Measurements from ENCODE around the gene SORCS2.
"Not testable (repeated sequence)": the region's sequence is repeated elsewhere in the genome, so short reads cannot be mapped to it uniquely, and the experiment has no call there.

Gene SORCS2

GRCh38 chr4:7159923-7160322 lies 32.4 kb upstream of the SORCS2 start:
- TF ChIP-seq, protein P1, sequence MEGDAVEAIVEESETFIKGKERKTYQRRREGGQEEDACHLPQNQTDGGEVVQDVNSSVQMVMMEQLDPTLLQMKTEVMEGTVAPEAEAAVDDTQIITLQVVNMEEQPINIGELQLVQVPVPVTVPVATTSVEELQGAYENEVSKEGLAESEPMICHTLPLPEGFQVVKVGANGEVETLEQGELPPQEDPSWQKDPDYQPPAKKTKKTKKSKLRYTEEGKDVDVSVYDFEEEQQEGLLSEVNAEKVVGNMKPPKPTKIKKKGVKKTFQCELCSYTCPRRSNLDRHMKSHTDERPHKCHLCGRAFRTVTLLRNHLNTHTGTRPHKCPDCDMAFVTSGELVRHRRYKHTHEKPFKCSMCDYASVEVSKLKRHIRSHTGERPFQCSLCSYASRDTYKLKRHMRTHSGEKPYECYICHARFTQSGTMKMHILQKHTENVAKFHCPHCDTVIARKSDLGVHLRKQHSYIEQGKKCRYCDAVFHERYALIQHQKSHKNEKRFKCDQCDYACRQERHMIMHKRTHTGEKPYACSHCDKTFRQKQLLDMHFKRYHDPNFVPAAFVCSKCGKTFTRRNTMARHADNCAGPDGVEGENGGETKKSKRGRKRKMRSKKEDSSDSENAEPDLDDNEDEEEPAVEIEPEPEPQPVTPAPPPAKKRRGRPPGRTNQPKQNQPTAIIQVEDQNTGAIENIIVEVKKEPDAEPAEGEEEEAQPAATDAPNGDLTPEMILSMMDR (IDR thresholded peaks at IDR 0.05; ENCODE audit: borderline replicate concordance, control extremely low read depth, extremely low read depth, insufficient read depth, missing control alignments) = no peak
- in situ Hi-C loops (cut with MboI; ENCODE audit: low sequenced_read_pairs, unreplicated experiment) = no loop called here
- DNase-seq (ENCODE audit: low spot score) = no peak

DNA sequence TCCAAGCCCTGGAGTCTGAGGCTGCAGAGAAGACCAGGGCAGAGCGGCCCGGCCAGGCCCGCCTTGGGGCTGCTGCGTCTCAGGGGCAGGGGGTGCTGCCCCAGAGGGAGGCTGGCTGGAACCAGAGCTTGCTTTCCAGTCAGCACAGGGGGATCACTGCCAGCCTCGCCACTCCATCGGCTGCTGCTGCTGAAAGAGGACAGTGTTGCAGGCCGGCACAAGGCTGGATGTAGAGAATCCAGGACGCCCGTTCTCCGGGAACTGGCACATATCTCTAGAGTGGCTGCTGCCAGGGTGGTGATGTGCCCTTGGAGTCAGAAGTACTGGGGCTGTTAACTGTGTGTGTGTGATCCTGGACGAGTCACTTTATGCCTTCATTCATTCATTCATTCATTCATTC lies 31.9 kb upstream of the SORCS2 start:
- no peak for DNase-seq (ENCODE audit: low spot score)
- in situ Hi-C loops (cut with MboI; ENCODE audit: low sequenced_read_pairs, unreplicated experiment) = no loop called here
- TF ChIP-seq, protein P1 (IDR thresholded peaks at IDR 0.05; ENCODE audit: borderline replicate concordance, control extremely low read depth, extremely low read depth, insufficient read depth, missing control alignments) = no peak

GRCh38 chr4:7160951-7161440 lies 31.3 kb upstream of the SORCS2 start:
- TF ChIP-seq, protein P1 (IDR thresholded peaks at IDR 0.05; ENCODE audit: borderline replicate concordance, control extremely low read depth, extremely low read depth, insufficient read depth, missing control alignments) = no peak
- no peak for DNase-seq (ENCODE audit: low spot score)
- in situ Hi-C loops (cut with MboI; ENCODE audit: low sequenced_read_pairs, unreplicated experiment) = no loop called here

DNA sequence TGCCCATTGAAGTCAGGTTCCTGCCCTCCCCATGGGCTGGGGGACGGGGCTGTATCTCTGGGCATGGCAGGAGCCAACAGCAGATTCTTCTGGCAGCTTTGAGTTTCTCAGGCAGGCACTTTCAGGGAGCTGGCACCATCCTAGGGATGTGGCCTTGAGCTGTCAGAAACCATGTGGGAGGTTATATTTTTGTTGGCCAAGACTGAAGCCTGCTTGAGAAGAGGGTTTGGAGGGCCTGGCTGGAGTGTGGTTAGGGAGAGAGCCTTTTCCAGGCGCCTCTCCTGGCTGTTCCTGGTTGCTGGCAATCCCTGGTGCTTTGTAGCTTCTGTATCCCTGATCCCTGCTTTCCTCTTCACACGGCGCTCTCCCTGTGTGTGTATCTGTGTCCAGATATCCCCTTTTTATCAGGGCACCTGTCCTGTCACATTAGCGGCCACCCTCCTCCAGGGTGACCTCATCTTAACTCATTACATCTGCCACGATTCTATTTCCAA lies 30.6 kb upstream of the SORCS2 start:
- DNase-seq (ENCODE audit: low spot score) = no peak
- in situ Hi-C loops (cut with MboI; ENCODE audit: low sequenced_read_pairs, unreplicated experiment) = no loop called here

GRCh38 chr4:7165056-7165873 lies 27.1 kb upstream of the SORCS2 start:
- in situ Hi-C loops (cut with MboI; ENCODE audit: low sequenced_read_pairs, unreplicated experiment); DNase-seq (ENCODE audit: low spot score): not testable (repeated sequence)

More for the DNA sequence above, 30.6 kb upstream of the SORCS2 start:
- TF ChIP-seq, protein P1 (IDR thresholded peaks at IDR 0.05; ENCODE audit: borderline replicate concordance, control extremely low read depth, extremely low read depth, insufficient read depth, missing control alignments) = no peak

DNA sequence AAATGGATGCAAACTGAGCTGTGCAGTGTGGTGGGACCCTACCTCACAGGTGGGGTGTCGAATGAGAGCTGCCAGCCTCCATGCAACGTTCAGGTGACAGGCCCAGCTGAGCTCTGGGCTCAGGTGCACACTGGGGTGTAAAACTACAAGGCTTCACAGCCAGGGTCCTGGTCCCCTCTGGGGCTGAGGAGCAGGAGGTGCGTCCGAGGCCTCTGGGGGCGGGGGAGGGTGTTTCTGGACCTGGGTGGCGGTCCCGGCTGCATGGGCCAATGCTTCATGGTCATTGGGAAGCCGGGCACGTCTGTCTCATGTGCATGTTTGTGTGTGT lies 26.5 kb upstream of the SORCS2 start:
- DNase-seq (ENCODE audit: low spot score) = no peak
- in situ Hi-C loops (cut with MboI; ENCODE audit: low sequenced_read_pairs, unreplicated experiment) = no loop called here
- TF ChIP-seq, protein P1 (IDR thresholded peaks at IDR 0.05; ENCODE audit: borderline replicate concordance, control extremely low read depth, extremely low read depth, insufficient read depth, missing control alignments) = no peak

GRCh38 chr4:7166237-7166636 lies 26.1 kb upstream of the SORCS2 start:
- in situ Hi-C loops (cut with MboI; ENCODE audit: low sequenced_read_pairs, unreplicated experiment) = no loop called here
- TF ChIP-seq, protein P1 (IDR thresholded peaks at IDR 0.05; ENCODE audit: borderline replicate concordance, control extremely low read depth, extremely low read depth, insufficient read depth, missing control alignments) = no peak
- no peak for DNase-seq (ENCODE audit: low spot score)

Data from GM13976 (cell line).